SK-N-SH treated with all-trans-retinoic acid at 6 μM for 48 hours (cell line): ENCODE measurements around the gene SEZ6L.

Experiments used
- ATAC-seq: fragments of 200-7000 bp; cut with Tn5 transposase; 3 replicates; pipeline ENCODE4 v1.9.1; 2020; ENCODE audit warnings: mild to moderate bottlenecking, moderate library complexity
- ARNTL ChIP-seq: fragments of 450-650 bp; formaldehyde crosslinking; IDR thresholded peaks from 2 replicates; pipeline ENCODE4 v1.5.0; 2020; ENCODE audit warnings: low read depth, mild to moderate bottlenecking, moderate library complexity, borderline replicate concordance
- BACH2 ChIP-seq: fragments of 250-450 bp; sonication (Bioruptor Pico); IDR thresholded peaks from 2 replicates; pipeline ENCODE4 v1.9.0; 2021; ENCODE audit warnings: mild to moderate bottlenecking, borderline replicate concordance
- CSDC2 ChIP-seq: fragments of 250-450 bp; sonication (Bioruptor Pico); IDR thresholded peaks from 2 replicates; pipeline ENCODE4 v1.5.0; 2020; ENCODE audit warnings: mild to moderate bottlenecking, moderate library complexity
- ESRRG ChIP-seq: fragments of 250-450 bp; sonication (Bioruptor Pico); IDR thresholded peaks from 2 replicates; pipeline ENCODE4 v1.6.1; 2021; ENCODE audit warnings: mild to moderate bottlenecking
- GLIS3 ChIP-seq: fragments of 250-450 bp; sonication (Bioruptor Pico); IDR thresholded peaks from 2 replicates; pipeline ENCODE4 v1.5.0; 2020; ENCODE audit warnings: mild to moderate bottlenecking, moderate library complexity
- ISL1 ChIP-seq: fragments of 250-450 bp; sonication (Bioruptor Pico); IDR thresholded peaks from 2 replicates; pipeline ENCODE4 v2.1.2; 2022; ENCODE audit warnings: mild to moderate bottlenecking, moderate library complexity
- OSR1 ChIP-seq: fragments of 250-450 bp; sonication (Bioruptor Pico); IDR thresholded peaks from 2 replicates; pipeline ENCODE4 v1.8.0; 2022; ENCODE audit warnings: moderate library complexity, mild to moderate bottlenecking, inconsistent platforms
- PPARA ChIP-seq: fragments of 250-450 bp; sonication (Bioruptor Pico); IDR thresholded peaks from 2 replicates; pipeline ENCODE4 v1.5.0; 2020; ENCODE audit warnings: mild to moderate bottlenecking, borderline replicate concordance
- SNAI2 ChIP-seq: fragments of 250-450 bp; sonication (Bioruptor Pico); IDR thresholded peaks from 2 replicates; pipeline ENCODE4 v1.5.0; 2020; ENCODE audit warnings: mild to moderate bottlenecking, moderate library complexity
- TCF4 ChIP-seq: fragments of 250-450 bp; sonication (Bioruptor Pico); IDR thresholded peaks from 2 replicates; pipeline ENCODE4 v1.8.0; 2021; ENCODE audit warnings: mild to moderate bottlenecking, moderate library complexity, borderline replicate concordance
- TOX ChIP-seq: fragments of 250-450 bp; sonication (Bioruptor Pico); IDR thresholded peaks from 2 replicates; pipeline ENCODE4 v1.8.0; 2021; ENCODE audit warnings: mild to moderate bottlenecking, moderate library complexity, borderline replicate concordance
- ZC3H10 ChIP-seq: fragments of 250-450 bp; sonication (Bioruptor Pico); IDR thresholded peaks from 2 replicates; pipeline ENCODE4 v1.5.1; 2021; ENCODE audit warnings: mild to moderate bottlenecking, moderate library complexity
- ZNF8 ChIP-seq: fragments of 450-650 bp; formaldehyde crosslinking; IDR thresholded peaks from 2 replicates; pipeline ENCODE4 v1.5.0; 2020; ENCODE audit warnings: mild to moderate bottlenecking, moderate library complexity
- TF ChIP-seq, protein P1 (sequence below): fragments of 250-450 bp; sonication (Bioruptor Pico); IDR thresholded peaks from 2 replicates; pipeline ENCODE4 v1.8.0; 2020; ENCODE audit warnings: mild to moderate bottlenecking, moderate library complexity, borderline replicate concordance
- TF ChIP-seq, protein P2 (sequence below): fragments of 250-450 bp; sonication (Bioruptor Pico); IDR thresholded peaks from 2 replicates; pipeline ENCODE4 v1.5.0; 2020; ENCODE audit warnings: mild to moderate bottlenecking, moderate library complexity
- TF ChIP-seq, protein P3 (sequence below): fragments of 250-450 bp; sonication (Bioruptor Pico); IDR thresholded peaks from 2 replicates; pipeline ENCODE4 v1.5.1; 2021; ENCODE audit warnings: mild to moderate bottlenecking, moderate library complexity

The SEZ6L gene

DNA sequence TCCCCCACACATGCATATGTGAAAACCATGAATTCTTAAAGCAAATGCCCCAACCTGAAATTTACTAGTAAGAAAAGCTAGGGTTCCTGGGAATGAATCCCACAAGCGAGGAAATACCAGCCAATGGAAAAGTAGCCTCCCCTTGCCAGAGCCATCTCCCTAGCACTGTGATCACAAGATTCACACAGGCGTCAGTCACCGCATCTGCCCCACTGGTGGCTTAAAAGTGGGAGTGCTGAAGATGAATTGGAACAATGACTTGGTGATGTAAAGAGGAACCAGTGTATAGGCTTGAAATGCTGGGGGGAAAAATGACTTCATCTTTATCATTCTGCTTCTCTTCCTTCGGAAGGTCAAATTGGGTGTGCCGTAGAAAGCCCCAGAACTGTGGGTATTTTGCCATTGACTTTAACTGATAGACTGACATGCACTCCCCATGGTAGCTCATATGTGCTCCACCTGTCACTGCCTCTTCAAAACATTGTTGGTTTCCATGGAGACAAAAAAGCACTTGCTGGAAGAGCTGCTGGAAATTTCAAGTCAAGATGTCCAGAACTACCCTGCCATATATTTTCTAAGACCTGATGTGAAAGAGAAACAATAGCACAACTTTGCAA is 240.6 kb downstream of the SEZ6L start:
- TF ChIP-seq GLIS3 (CRISPR knock-in tag): no peak
- no peak for TF ChIP-seq ARNTL
- no peak for TF ChIP-seq BACH2 (CRISPR knock-in tag)
- no peak for TF ChIP-seq ZC3H10 (CRISPR knock-in tag)
- TF ChIP-seq, protein P1, sequence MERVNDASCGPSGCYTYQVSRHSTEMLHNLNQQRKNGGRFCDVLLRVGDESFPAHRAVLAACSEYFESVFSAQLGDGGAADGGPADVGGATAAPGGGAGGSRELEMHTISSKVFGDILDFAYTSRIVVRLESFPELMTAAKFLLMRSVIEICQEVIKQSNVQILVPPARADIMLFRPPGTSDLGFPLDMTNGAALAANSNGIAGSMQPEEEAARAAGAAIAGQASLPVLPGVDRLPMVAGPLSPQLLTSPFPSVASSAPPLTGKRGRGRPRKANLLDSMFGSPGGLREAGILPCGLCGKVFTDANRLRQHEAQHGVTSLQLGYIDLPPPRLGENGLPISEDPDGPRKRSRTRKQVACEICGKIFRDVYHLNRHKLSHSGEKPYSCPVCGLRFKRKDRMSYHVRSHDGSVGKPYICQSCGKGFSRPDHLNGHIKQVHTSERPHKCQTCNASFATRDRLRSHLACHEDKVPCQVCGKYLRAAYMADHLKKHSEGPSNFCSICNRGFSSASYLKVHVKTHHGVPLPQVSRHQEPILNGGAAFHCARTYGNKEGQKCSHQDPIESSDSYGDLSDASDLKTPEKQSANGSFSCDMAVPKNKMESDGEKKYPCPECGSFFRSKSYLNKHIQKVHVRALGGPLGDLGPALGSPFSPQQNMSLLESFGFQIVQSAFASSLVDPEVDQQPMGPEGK (CRISPR knock-in tag): no peak
- TF ChIP-seq OSR1 (CRISPR knock-in tag): no peak
- TF ChIP-seq, protein P2, sequence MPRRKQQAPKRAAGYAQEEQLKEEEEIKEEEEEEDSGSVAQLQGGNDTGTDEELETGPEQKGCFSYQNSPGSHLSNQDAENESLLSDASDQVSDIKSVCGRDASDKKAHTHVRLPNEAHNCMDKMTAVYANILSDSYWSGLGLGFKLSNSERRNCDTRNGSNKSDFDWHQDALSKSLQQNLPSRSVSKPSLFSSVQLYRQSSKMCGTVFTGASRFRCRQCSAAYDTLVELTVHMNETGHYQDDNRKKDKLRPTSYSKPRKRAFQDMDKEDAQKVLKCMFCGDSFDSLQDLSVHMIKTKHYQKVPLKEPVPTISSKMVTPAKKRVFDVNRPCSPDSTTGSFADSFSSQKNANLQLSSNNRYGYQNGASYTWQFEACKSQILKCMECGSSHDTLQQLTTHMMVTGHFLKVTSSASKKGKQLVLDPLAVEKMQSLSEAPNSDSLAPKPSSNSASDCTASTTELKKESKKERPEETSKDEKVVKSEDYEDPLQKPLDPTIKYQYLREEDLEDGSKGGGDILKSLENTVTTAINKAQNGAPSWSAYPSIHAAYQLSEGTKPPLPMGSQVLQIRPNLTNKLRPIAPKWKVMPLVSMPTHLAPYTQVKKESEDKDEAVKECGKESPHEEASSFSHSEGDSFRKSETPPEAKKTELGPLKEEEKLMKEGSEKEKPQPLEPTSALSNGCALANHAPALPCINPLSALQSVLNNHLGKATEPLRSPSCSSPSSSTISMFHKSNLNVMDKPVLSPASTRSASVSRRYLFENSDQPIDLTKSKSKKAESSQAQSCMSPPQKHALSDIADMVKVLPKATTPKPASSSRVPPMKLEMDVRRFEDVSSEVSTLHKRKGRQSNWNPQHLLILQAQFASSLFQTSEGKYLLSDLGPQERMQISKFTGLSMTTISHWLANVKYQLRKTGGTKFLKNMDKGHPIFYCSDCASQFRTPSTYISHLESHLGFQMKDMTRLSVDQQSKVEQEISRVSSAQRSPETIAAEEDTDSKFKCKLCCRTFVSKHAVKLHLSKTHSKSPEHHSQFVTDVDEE: no peak
- TF ChIP-seq, protein P3, sequence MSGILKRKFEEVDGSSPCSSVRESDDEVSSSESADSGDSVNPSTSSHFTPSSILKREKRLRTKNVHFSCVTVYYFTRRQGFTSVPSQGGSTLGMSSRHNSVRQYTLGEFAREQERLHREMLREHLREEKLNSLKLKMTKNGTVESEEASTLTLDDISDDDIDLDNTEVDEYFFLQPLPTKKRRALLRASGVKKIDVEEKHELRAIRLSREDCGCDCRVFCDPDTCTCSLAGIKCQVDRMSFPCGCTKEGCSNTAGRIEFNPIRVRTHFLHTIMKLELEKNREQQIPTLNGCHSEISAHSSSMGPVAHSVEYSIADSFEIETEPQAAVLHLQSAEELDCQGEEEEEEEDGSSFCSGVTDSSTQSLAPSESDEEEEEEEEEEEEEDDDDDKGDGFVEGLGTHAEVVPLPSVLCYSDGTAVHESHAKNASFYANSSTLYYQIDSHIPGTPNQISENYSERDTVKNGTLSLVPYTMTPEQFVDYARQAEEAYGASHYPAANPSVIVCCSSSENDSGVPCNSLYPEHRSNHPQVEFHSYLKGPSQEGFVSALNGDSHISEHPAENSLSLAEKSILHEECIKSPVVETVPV (CRISPR knock-in tag): no peak
- ATAC-seq: no peak

DNA sequence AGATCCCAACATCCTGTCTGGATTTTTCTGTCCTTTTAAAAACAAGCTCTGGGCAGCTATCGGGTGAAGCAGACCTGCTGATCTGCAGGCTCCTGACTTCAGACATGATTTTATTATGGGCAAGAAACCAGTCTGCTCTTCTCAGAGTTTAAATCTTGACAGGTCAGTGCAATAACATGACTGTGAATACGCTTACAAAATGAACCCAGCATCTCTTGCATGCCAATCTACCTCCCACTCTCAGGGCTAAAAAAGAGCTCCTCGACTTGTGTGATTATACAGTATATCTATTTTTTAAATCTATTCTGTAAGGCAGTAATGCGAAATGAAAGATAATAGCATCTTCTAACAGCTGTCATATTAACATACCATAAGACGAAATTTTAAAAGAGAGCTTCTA is 241.1 kb downstream of the SEZ6L start:
- ATAC-seq: no peak
- no peak for TF ChIP-seq ZNF8
- TF ChIP-seq, protein P2: no peak
- no peak for TF ChIP-seq CSDC2
- TF ChIP-seq ARNTL: no peak
- TF ChIP-seq SNAI2 (CRISPR knock-in tag): no peak
- no peak for TF ChIP-seq ESRRG (CRISPR knock-in tag)
- no peak for TF ChIP-seq PPARA (CRISPR knock-in tag)
- TF ChIP-seq TOX: no peak
- TF ChIP-seq BACH2 (CRISPR knock-in tag): no peak
- no peak for TF ChIP-seq ISL1 (CRISPR knock-in tag)
- no peak for TF ChIP-seq TCF4 (CRISPR knock-in tag)
- TF ChIP-seq, protein P3 (CRISPR knock-in tag): no peak
- no peak for TF ChIP-seq ZC3H10 (CRISPR knock-in tag)

- no peak for ATAC-seq
- TF ChIP-seq TOX (no peak), BACH2 (CRISPR knock-in tag) (no peak)
- TF ChIP-seq, protein P1 (CRISPR knock-in tag): no peak
These were observed 245.1 kb downstream of the SEZ6L start for GRCh38 chr22:26414347-26414746.
